ENCODE results near the gene STX17. TPM values are rescaled to one million over a fixed set of nuclear protein-coding genes. Genes with fewer than 3 reads are reported as not detected.

Gene STX17
- total and polyA plus RNA-seq, 7 donors: 5.2 to 31.1 (median 19.6) TPM

DNA sequence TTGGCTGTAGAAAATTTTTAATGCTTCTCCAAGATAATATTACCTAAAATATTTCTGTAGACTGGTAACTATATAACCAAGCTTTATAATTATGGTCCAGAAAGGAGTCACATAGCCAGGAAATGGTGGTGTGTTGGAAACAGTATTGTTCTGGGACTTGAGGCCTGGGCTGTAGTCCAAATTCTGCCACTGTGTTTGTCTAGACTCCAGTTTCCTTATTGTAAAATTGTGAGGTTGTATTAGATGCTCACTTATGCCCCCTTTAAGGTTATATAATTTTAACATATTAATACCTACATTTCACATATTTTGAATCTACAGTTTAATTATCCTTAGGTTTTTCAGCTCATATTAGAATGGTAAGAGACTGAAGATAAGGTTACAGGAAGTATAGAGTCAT is 42.4 kb downstream of the STX17 start:
- ATAC-seq: no peak

GRCh38 chr9:99953861-99954507 is 47.5 kb downstream of the STX17 start:
- TF ChIP-seq CTCF (IDR thresholded peaks at IDR 0.05): no peak
- 79 to 84% (median 83%) methylated on average over 3 of the region's 3 CpGs for WGBS, 3 donors
- no peak overlapping the region for H3K4me3 ChIP-seq
- intact Hi-C loops (cut with DNase I): loop anchor here in 1 of 2 donors (5.0 kb wide), 1 partner anchor 727 kb away; no protein-coding TSS in a partner anchor
- H3K9me3 ChIP-seq: no peaks in the 10 kb centered on the region
- DNase-seq (no peak), ATAC-seq (no peak)
- H3K27ac ChIP-seq: no peak overlapping the region
- H3K4me1 ChIP-seq: peaks cover 7% of the 10 kb centered on the region
- no peaks in the 10 kb centered on the region for H3K27me3 ChIP-seq (ENCODE audit: insufficient read depth in 3 of 3, low read length in 2 of 3)
- peaks cover 0 to 17% of the 10 kb centered on the region in 2 donors for H3K36me3 ChIP-seq (ENCODE audit: insufficient read depth in 1 of 2, low read depth in 1 of 2)

More for the DNA sequence above, 42.4 kb downstream of the STX17 start:
- DNase-seq: no peak
- peaks cover 0 to 17% of the 10 kb centered on the region in 2 donors for H3K36me3 ChIP-seq (ENCODE audit: insufficient read depth in 1 of 2, low read depth in 1 of 2)
- H3K4me1 ChIP-seq: no peaks in the 10 kb centered on the region
- no peaks in the 10 kb centered on the region for H3K27me3 ChIP-seq (ENCODE audit: insufficient read depth in 3 of 3, low read length in 2 of 3)
- no peak for TF ChIP-seq CTCF (IDR thresholded peaks at IDR 0.05)
- intact Hi-C loops (cut with DNase I): no loop called here
- no peaks in the 10 kb centered on the region for H3K9me3 ChIP-seq
- H3K27ac ChIP-seq: no peak overlapping the region
- H3K4me3 ChIP-seq: no peak overlapping the region

- intact Hi-C loops (cut with DNase I): loop anchor here in 1 of 2 donors (5.0 kb wide), 1 partner anchor 728 kb away; no protein-coding TSS in a partner anchor
- peak in 1 of 4 donors; percentile 52 for ATAC-seq
- Histone ChIP-seq H3K9me3 (no peaks in the 10 kb centered on the region), H3K36me3 (ENCODE audit: insufficient read depth in 1 of 2, low read depth in 1 of 2) (peaks cover 0 to 21% of the 10 kb centered on the region in 2 donors), H3K27me3 (ENCODE audit: insufficient read depth in 3 of 3, low read length in 2 of 3) (no peaks in the 10 kb centered on the region), H3K4me3 (no peak overlapping the region), H3K27ac (no peak overlapping the region), H3K4me1 (peaks cover 7% of the 10 kb centered on the region)
- no peak for TF ChIP-seq CTCF (IDR thresholded peaks at IDR 0.05)
- DNase-seq: no peak
- WGBS, 3 donors: 86 to 96% (median 91%) methylated on average over 1 of the region's 1 CpG
These were observed 48.4 kb downstream of the STX17 start for GRCh38 chr9:99954819-99955218.

GRCh38 chr9:99955606-99956005 is 49.2 kb downstream of the STX17 start:
- no peak for DNase-seq
- intact Hi-C loops (cut with DNase I): no loop called here
- WGBS, 3 donors: 81 to 90% (median 82%) methylated on average over 4 of the region's 4 CpGs
- H3K9me3 ChIP-seq: no peaks in the 10 kb centered on the region
- H3K36me3 ChIP-seq (ENCODE audit: insufficient read depth in 1 of 2, low read depth in 1 of 2): peaks cover 0 to 29% of the 10 kb centered on the region in 2 donors
- ATAC-seq: no peak
- no peak overlapping the region for H3K27ac ChIP-seq
- TF ChIP-seq CTCF (IDR thresholded peaks at IDR 0.05): no peak
- H3K4me1 ChIP-seq: peaks cover 7% of the 10 kb centered on the region
- H3K4me3 ChIP-seq: no peak overlapping the region
- no peaks in the 10 kb centered on the region for H3K27me3 ChIP-seq (ENCODE audit: insufficient read depth in 3 of 3, low read length in 2 of 3)

Data from psoas muscle (tissue), 8 donors.